Epithelial cell of proximal tubule (primary cell): ENCODE results near the gene GTF3C2. TPM values are rescaled to one million over a fixed set of nuclear protein-coding genes. Genes with fewer than 3 reads are reported as not detected.
"Not testable (repeated sequence)": the region's sequence is repeated elsewhere in the genome, so short reads cannot be mapped to it uniquely, and the experiment has no call there.

ENCODE experiments used
- DNase-seq: peaks from one replicate; pipeline ENCODE4 v3.0.0-alpha.2; 2011; ENCODE audit warnings: low read depth
- H3K4me3 ChIP-seq: 2 replicates; pipeline ENCODE4 v1.5.1; 2011; ENCODE audit warnings: low read depth, mild to moderate bottlenecking, low read length
- total RNA-seq: library from RNA; depleted of rRNA; stranded (reverse); fragments of >200 nt; gene quantifications from 2 replicates; pipeline ENCODE4 v1.2.3, GENCODE V29; 2015
- TF ChIP-seq, protein P1 (sequence below): conservative IDR thresholded peaks from 2 replicates; pipeline ENCODE4 v1.5.1; 2012; ENCODE audit warnings: low read depth, mild to moderate bottlenecking, low read length

The GTF3C2 gene
- total RNA-seq, 1 donor from 2014 or later, result 37.4 TPM

DNA sequence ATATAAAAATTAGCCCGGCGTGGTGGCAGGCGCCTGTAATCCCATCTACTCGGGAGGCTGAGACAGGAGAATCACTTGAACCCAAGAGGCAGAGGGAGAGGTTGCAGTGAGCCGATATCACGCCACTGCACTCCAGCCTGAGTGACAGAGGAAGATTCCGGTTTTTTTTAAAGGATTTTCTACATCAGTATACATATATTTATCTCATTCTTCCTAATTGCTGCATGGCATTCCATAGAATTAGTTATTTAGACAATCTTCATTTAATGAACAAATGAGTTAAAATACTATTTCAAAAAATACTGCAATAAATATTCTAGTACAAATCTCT lies 2.0 kb downstream of the GTF3C2 start:
- H3K4me3 ChIP-seq, result no peak overlapping the region
- no peak for DNase-seq
- TF ChIP-seq, protein P1, sequence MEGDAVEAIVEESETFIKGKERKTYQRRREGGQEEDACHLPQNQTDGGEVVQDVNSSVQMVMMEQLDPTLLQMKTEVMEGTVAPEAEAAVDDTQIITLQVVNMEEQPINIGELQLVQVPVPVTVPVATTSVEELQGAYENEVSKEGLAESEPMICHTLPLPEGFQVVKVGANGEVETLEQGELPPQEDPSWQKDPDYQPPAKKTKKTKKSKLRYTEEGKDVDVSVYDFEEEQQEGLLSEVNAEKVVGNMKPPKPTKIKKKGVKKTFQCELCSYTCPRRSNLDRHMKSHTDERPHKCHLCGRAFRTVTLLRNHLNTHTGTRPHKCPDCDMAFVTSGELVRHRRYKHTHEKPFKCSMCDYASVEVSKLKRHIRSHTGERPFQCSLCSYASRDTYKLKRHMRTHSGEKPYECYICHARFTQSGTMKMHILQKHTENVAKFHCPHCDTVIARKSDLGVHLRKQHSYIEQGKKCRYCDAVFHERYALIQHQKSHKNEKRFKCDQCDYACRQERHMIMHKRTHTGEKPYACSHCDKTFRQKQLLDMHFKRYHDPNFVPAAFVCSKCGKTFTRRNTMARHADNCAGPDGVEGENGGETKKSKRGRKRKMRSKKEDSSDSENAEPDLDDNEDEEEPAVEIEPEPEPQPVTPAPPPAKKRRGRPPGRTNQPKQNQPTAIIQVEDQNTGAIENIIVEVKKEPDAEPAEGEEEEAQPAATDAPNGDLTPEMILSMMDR, result no peak

DNA sequence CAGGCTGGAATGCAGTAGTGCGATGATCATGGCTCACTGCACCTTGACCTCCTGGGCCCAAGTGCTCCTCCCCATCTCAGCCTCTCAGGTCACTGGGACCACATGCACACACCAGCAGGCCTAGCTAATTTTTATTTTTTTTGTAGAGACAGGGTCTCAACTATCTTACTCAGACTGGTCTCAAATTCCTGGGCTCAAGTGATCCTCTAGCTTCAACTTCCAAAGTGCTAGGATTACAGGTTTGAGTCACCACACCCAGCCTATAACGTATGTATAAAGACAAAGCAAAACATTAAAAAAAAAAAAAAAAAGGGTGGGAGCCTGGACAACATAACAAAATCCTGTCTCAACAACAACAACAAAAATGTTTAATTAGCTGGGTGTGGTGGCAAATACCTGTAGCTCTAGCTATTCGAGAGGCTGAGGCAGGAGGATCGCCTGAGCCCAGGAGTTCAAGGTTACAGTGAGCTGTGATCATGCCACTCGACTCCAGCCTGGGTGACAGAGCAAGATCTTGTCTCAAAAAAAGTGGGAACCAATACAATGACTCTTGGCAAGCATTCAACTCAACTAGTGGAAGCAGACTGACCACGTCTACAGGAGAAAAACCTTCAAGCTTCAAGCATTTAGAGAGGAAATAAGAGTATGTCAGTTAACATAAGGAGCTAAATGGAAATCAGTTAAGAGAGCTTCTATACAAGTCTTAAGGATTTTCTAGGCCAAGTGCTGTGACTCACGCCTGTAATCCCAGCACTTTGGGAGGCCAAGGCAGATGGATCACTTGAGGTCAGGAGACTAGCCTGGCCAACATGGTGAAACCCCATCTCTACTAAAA lies 2.6 kb downstream of the GTF3C2 start:
- H3K4me3 ChIP-seq, result no peak overlapping the region
- no peak for DNase-seq
- TF ChIP-seq, protein P1, result no peak

DNA sequence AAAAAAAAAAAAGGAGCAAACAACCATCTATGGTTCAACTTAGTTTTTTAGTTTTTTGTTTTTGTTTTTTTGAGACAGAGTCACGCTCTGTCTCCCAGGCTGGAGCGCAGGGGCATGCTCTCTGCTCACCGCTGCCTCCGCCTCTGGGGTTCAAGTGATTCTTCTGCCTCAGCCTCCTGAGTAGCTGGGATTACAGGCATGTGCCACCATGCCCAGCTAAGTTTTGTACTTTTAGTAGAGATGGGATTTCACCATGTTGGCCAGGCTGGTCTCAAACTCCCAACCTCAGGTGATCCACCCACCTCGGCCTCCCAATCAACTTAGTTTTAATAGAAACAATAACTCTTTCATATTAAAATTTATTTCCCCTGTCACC lies 3.2 kb downstream of the GTF3C2 start:
- DNase-seq, H3K4me3 ChIP-seq: not testable (repeated sequence)

DNA sequence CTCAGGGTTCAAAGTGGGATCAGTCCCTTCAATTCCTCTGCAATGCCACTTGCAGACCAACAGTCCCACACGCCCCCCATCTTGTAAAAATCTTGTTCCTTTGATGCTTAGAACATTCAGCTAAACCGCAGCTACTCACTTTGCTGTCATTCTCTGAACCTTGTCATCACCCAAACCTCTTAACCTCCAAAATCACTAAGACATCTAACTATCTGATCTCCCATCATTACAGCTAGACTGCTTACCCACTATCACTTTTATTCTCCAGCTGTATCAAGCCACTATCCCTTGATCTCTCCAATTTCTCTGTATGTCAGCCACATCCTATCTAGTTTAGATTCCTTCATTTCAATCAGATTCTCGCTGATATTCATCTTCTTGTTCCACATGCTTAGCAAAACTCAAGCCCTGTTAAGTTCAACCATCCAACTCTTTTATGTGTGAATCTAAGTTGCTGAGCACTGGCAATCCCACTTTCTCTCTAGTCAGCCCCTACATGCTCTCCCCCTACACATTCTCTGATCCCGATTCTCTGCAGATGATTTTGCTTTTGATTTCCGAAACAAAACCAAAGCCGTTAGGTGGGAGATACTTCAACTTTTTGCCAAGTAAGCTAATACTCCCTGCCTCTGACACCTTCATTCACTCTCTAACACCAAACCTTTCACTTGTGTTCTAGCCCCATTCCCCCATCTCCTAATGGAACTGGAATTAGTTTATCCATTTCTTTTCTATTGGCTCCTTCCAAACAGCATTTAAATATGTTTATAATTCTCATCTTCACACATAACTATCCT lies 4.6 kb downstream of the GTF3C2 start:
- TF ChIP-seq, protein P1, result no peak
- H3K4me3 ChIP-seq, result no peak overlapping the region
- no peak for DNase-seq

DNA sequence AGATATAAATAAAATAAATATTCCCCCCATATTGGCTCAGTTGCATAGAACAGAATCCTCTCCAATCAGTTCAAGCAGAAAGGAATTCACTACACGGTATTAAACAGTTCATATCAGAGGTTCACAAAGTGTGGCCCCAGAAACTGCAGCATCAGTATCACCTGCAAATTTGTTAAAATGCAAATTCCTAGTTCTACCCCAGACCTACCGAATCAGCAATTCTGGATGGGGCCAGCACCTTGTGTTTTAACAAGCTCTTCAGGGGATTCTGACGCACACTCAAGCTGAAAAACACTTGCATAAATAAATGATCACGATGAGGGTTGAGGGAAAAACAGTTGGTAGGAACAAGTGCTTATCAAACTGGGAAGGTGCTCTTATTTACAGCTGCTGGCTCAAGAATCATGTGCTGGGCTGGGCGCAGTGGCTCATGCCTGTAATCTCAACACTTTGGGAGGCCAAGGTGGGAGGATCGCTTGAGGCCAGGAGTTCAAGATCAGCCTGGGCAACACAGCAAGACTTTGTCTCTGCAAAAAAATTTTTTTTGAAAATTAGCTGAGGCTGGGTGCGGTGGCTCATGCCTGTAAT lies 6.4 kb downstream of the GTF3C2 start:
- TF ChIP-seq, protein P1, result no peak
- no peak overlapping the region for H3K4me3 ChIP-seq
- no peak for DNase-seq

DNA sequence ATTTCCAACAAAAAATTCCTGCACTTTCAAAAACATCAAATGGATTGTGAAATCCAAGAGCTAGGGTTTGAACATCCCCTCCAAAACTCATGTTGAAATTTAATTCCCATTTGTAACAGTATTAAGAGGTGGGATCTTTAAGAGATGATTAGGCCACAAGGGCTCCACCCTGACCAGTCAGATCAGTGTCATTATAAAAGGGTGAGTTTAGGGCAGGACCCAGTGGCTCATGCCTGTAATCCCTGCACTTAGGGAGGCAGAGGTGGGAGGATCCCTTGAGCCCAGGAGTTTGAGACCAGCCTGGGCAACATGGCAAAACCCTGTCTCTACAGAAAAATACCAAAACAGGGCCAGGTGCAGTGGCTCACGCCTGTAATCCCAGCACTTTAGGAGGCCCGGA lies 8.9 kb downstream of the GTF3C2 start:
- DNase-seq, result no peak
- TF ChIP-seq, protein P1, result no peak
- no peak overlapping the region for H3K4me3 ChIP-seq

DNA sequence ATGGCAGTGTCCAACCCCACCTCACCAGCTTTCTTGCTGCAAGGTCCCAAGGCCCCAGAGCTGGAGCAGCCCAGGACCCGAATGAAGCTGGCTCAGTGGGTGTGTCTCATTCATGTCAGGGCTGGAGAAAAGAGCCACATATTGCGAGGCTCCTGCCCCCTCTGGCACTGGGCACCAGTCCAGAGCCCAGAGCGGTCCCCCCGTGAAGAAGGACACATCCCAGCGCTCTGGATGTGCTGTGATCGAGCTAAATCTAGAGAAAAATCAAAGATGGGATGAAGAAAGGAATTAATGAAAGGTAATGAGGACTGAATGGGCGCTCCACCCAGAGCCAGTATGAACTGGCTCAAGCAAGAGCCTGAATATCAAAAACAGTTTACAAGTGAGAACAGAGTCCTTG lies 20.4 kb downstream of the GTF3C2 start:
- no peak for DNase-seq
- TF ChIP-seq, protein P1, result no peak
- H3K4me3 ChIP-seq, result no peak overlapping the region
